Sigmoid colon (tissue), 7 donors: ENCODE data around the gene CNDP1. TPM values are rescaled to one million over a fixed set of nuclear protein-coding genes. Genes with fewer than 3 reads are reported as not detected.
A peak's percentile ranks its signal among the peaks of the same experiment; 100 is the strongest.

Experiments used
- DNase-seq: peaks from one replicate; pipeline ENCODE4 v3.0.0-alpha.2; 2019
- H3K27ac ChIP-seq, 4 donors: fragments of 200-600 bp; sonication (generic); one replicate each; pipeline ENCODE4 v1.5.1; 2016 to 2019; ENCODE audit warnings: mild to moderate bottlenecking in 1 of 4
- H3K27me3 ChIP-seq, 3 donors: fragments of 200-600 bp; sonication (generic); one replicate each; pipeline ENCODE4 v1.5.1; 2019; ENCODE audit warnings: mild to moderate bottlenecking in 1 of 3
- H3K36me3 ChIP-seq, 4 donors: fragments of 200-600 bp; sonication (generic); one replicate each; pipeline ENCODE4 v1.5.1; 2016 to 2019
- H3K4me1 ChIP-seq, 4 donors: fragments of 200-600 bp; sonication (generic); one replicate each; pipeline ENCODE4 v1.5.1; 2017 to 2019
- H3K4me3 ChIP-seq, 4 donors: fragments of 200-600 bp; sonication (generic); one replicate each; pipeline ENCODE4 v1.5.1; 2017 to 2019; ENCODE audit warnings: mild to moderate bottlenecking in 2 of 4, moderate library complexity in 1 of 4
- H3K9me3 ChIP-seq, 4 donors: fragments of 200-600 bp in 3 of 4; sonication (generic) in 3 of 4; one replicate each; pipeline versions ENCODE4 v1.5.1 to v1.6.1; 2013 to 2019
- CTCF ChIP-seq, 4 experiments: fragments of 450-650 bp in 3 of 4; fragments of 200-600 bp in 1 of 4; IDR thresholded peaks; one replicate each; pipeline ENCODE4 v1.5.1; 2016 to 2019; ENCODE audit warnings: antibody characterized with exemption in 4 of 4, mild to moderate bottlenecking in 3 of 4, moderate library complexity in 2 of 4
- EP300 ChIP-seq, 4 donors: sonication (generic); formaldehyde crosslinking; IDR thresholded peaks; one replicate each; pipeline ENCODE4 v1.6.1; 2017; ENCODE audit warnings: antibody characterized with exemption in 4 of 4
- POLR2A ChIP-seq, 2 donors: fragments of 450-650 bp; IDR thresholded peaks; one replicate each; pipeline ENCODE4 v1.6.1; 2016; ENCODE audit warnings: antibody characterized with exemption in 2 of 2, mild to moderate bottlenecking in 2 of 2, moderate library complexity in 2 of 2
- POLR2AphosphoS5 ChIP-seq, 4 donors: sonication (generic); formaldehyde crosslinking; IDR thresholded peaks; one replicate each; pipeline ENCODE4 v1.6.1; 2017; ENCODE audit warnings: antibody characterized with exemption in 4 of 4
- WGBS, 2 donors: extraction: QIAGEN DNeasy Blood & Tissue Kit; methylation state at CpG; one replicate each; pipeline ENCODE4 v1.1.7; 2013; 5-methylcytosine and 5-hydroxymethylcytosine counted together
- intact Hi-C: fragments of 100-400 bp; cut with DNase I; formaldehyde crosslinking; loops from one replicate; pipeline ENCODE4 v1.15.1; 2023
- polyA plus RNA-seq, 3 donors: library from polyadenylated mRNA; stranded (reverse); fragments of 200-250 nt; gene quantifications; one replicate each; pipeline ENCODE4 v1.2.3, GENCODE V29; 2013
- total RNA-seq, 4 donors: library from RNA; depleted of rRNA; stranded (reverse); fragments of >200 nt; gene quantifications; one replicate each; pipeline ENCODE4 v1.1.0, GENCODE V29; 2016
- donor health status: healthy with polysubstance abuse.
- donor health status: Bipolar disorder and iron deficiency.
- donor health status: healthy.

CNDP1 gene
- total and polyA plus RNA-seq, 7 donors: 0.10 to 0.60 TPM; not detected in 5

GRCh38 chr18:74547860-74548259 is 13.6 kb downstream of the CNDP1 start:
- DNase-seq: no peak
- TF ChIP-seq CTCF (IDR thresholded peaks at IDR 0.05) (no peak), POLR2AphosphoS5 (IDR thresholded peaks at IDR 0.05) (no peak), EP300 (IDR thresholded peaks at IDR 0.05) (no peak), POLR2A (IDR thresholded peaks at IDR 0.05) (no peak)
- Histone ChIP-seq H3K27me3 (peaks cover 0 to 3% (median 0%) of the 10 kb centered on the region in 3 donors), H3K4me1 (no peaks in the 10 kb centered on the region), H3K36me3 (no peaks in the 10 kb centered on the region), H3K27ac (peak overlapping the region in 2 of 4 donors; percentile 21 to 22), H3K4me3 (no peak overlapping the region), H3K9me3 (peaks cover 0 to 7% (median 3%) of the 10 kb centered on the region in 4 donors)
- 96 to 97% methylated on average over 7 of the region's 7 CpGs for WGBS, 2 donors
- intact Hi-C loops: no loop called here

GRCh38 chr18:74549591-74550104 is 15.3 kb downstream of the CNDP1 start:
- H3K4me1 ChIP-seq: no peaks in the 10 kb centered on the region
- no peak overlapping the region for H3K27ac ChIP-seq
- no peak overlapping the region for H3K4me3 ChIP-seq
- intact Hi-C loops: loop anchor here (10.0 kb wide), 1 partner anchor 1785 kb away; no protein-coding TSS in a partner anchor
- no peaks in the 10 kb centered on the region for H3K36me3 ChIP-seq
- TF ChIP-seq CTCF (IDR thresholded peaks at IDR 0.05): no peak
- no peak for TF ChIP-seq EP300 (IDR thresholded peaks at IDR 0.05)
- no peak for TF ChIP-seq POLR2AphosphoS5 (IDR thresholded peaks at IDR 0.05)
- TF ChIP-seq POLR2A (IDR thresholded peaks at IDR 0.05): no peak
- peaks cover 0 to 3% (median 0%) of the 10 kb centered on the region in 3 donors for H3K27me3 ChIP-seq
- H3K9me3 ChIP-seq: peaks cover 0 to 7% (median 3%) of the 10 kb centered on the region in 4 donors
- no peak for DNase-seq
- 97 to 100% methylated on average over 1 of the region's 1 CpG for WGBS, 2 donors

GRCh38 chr18:74550886-74551285 is 16.6 kb downstream of the CNDP1 start:
- no peak for TF ChIP-seq POLR2AphosphoS5 (IDR thresholded peaks at IDR 0.05)
- no peak for TF ChIP-seq POLR2A (IDR thresholded peaks at IDR 0.05)
- no peak for TF ChIP-seq CTCF (IDR thresholded peaks at IDR 0.05)
- TF ChIP-seq EP300 (IDR thresholded peaks at IDR 0.05): no peak
- intact Hi-C loops: loop anchor here (10.0 kb wide), 1 partner anchor 1786 kb away; no protein-coding TSS in a partner anchor
- Histone ChIP-seq H3K4me1 (no peaks in the 10 kb centered on the region), H3K4me3 (no peak overlapping the region), H3K36me3 (no peaks in the 10 kb centered on the region), H3K27ac (no peak overlapping the region), H3K27me3 (no peaks in the 10 kb centered on the region), H3K9me3 (peaks cover 0 to 7% (median 3%) of the 10 kb centered on the region in 4 donors)
- DNase-seq: no peak
- 95 to 97% methylated on average over 6 of the region's 6 CpGs for WGBS, 2 donors

GRCh38 chr18:74551452-74551851 is 17.2 kb downstream of the CNDP1 start:
- Histone ChIP-seq H3K9me3 (peaks cover 0 to 7% (median 3%) of the 10 kb centered on the region in 4 donors), H3K27me3 (no peaks in the 10 kb centered on the region), H3K27ac (no peak overlapping the region), H3K4me3 (no peak overlapping the region), H3K4me1 (no peaks in the 10 kb centered on the region), H3K36me3 (no peaks in the 10 kb centered on the region)
- 58% methylated on average over 3 of the region's 3 CpGs for WGBS, 2 donors
- TF ChIP-seq CTCF (IDR thresholded peaks at IDR 0.05) (no peak), POLR2A (IDR thresholded peaks at IDR 0.05) (no peak), POLR2AphosphoS5 (IDR thresholded peaks at IDR 0.05) (no peak), EP300 (IDR thresholded peaks at IDR 0.05) (no peak)
- intact Hi-C loops: loop anchor here (10.0 kb wide), 1 partner anchor 1787 kb away; no protein-coding TSS in a partner anchor
- DNase-seq: no peak
